Astrocyte of the cerebellum (primary cell): ENCODE results near the gene PAPOLA.
A peak's percentile ranks its signal among the peaks of the same experiment; 100 is the strongest.

ENCODE experiments used
- DNase-seq: peaks from one replicate; pipeline ENCODE4 v3.0.0-alpha.2; 2011; ENCODE audit warnings: low read depth
- H3K4me3 ChIP-seq: 2 replicates; pipeline ENCODE4 v1.5.1; 2011; ENCODE audit warnings: mild to moderate bottlenecking, low read depth, low read length, moderate library complexity
- in situ Hi-C: cut with HindIII; loops from 2 replicates; pipeline ENCODE4 v1.10.0; 2017; ENCODE audit warnings: low sequenced_read_pairs
- TF ChIP-seq, protein P1 (sequence below): IDR thresholded peaks from 2 replicates; pipeline ENCODE4 v1.5.1; 2012; ENCODE audit warnings: low read length, low read depth, moderate library complexity, mild to moderate bottlenecking; ENCODE audit errors: missing control alignments

The PAPOLA gene

DNA sequence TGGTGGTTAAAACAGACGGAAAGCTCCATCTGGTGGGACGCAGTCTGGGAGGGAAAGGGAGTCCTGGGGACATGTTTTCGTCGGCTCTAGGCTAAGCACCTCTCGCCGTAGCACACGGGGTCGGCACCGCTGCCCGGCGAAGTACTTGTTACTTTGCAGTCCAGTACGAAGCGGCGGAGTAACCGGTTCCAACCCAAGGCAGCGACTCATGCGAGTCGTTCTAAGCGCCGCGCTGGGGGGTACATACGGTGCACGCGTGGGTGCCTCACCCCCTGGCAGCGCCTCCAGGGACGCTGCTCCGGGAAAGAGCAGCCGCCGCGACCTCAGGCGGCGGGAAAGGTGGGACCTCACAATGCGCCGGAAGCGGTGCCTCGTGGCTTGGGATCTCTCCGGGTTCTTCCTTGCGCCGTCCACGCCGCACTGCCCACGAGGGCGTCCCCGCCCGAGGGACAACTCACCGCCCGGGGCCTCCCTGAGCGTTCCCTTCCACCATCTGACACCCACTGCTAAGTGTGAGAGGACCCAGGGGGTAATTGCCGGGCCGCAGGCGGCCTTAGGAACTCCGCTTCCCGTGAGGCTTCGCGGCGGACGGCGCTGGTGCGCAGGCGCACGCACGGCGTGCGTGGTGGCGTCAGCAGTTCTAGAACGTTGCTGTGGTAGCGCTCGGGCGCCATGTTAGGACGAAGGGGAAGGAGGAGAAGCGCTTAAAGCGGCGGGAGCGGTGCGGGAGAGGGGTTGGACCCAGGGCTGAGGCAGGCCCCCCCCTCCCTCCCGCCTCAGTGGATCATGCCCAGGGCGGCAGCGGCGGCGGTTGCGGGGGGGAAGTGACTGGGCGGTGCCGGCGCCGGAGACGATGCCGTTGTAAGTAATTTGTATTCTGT lies at the start of gene PAPOLA:
PAPOLA (plus strand) TSS at position 643 of the 881 bp plus-strand sequence; CDS start at position 854, 211 bp downstream.
- H3K4me3 ChIP-seq: peak within 1 kb of the TSS; percentile 94
- TF ChIP-seq, protein P1, sequence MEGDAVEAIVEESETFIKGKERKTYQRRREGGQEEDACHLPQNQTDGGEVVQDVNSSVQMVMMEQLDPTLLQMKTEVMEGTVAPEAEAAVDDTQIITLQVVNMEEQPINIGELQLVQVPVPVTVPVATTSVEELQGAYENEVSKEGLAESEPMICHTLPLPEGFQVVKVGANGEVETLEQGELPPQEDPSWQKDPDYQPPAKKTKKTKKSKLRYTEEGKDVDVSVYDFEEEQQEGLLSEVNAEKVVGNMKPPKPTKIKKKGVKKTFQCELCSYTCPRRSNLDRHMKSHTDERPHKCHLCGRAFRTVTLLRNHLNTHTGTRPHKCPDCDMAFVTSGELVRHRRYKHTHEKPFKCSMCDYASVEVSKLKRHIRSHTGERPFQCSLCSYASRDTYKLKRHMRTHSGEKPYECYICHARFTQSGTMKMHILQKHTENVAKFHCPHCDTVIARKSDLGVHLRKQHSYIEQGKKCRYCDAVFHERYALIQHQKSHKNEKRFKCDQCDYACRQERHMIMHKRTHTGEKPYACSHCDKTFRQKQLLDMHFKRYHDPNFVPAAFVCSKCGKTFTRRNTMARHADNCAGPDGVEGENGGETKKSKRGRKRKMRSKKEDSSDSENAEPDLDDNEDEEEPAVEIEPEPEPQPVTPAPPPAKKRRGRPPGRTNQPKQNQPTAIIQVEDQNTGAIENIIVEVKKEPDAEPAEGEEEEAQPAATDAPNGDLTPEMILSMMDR: no peak
- in situ Hi-C loops: no loop called here
- DNase-seq: peak; percentile 89

DNA sequence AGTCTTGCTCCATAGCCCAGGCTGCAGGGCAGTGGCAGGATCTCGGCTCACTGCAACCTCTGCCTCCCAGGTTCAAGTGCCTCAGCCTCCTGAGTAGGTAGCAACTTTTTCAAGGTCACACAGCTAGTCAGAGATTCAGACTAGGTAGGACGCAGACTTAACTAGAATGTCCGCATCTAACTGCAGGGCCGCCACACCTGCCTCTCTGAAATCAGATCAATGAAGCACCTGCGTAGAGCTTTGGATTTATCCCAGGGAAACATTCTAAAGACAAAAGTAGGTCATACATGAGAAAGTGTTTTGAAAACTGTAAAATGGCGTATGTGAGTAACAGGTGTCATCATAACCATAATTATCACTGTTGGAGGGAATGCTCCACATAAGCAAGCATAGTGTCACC lies 49.5 kb upstream of the PAPOLA start:
- in situ Hi-C loops: no loop called here
- no peak for DNase-seq
- H3K4me3 ChIP-seq: no peak overlapping the region
- TF ChIP-seq, protein P1: no peak

DNA sequence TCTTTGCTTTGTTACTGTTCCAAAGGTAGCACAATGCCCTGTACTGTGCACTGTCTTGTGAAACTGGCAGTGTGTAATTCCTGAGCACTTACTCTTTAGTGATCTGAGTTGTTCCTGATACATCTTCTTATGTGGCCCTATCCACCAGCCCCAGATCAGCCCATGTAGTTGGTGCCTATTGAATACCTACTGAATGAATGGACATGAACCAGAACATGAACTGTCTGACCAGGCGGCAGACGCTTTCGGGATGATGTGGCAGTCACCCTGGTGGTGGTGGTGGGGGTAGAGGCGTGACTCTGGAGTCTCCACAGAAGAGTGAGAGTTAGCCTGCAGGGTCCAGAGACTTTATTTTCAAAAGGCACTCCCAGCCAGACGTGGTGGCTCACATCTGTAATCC lies 46.6 kb upstream of the PAPOLA start:
- no peak for DNase-seq
- in situ Hi-C loops: no loop called here
- TF ChIP-seq, protein P1: no peak
- H3K4me3 ChIP-seq: no peak overlapping the region

DNA sequence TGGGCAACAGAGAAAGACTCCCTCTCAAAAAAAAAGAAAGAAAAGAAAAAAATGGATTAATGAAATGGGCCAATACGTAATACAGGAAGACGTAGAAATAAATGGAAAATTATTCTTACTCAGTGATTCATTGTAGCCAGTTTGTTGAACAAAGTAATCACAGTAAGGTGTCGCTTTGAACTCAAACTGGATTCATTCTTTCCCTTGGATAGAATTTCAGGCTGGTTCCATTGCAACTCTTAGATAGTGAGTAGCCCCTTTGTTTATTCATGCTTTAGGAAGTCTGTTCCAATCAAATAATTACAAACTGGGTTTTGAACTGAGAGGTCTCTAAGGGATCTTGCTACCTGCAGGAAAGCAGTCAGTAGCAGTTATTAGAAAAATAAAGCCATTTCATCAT lies 42.3 kb upstream of the PAPOLA start:
- in situ Hi-C loops: no loop called here

DNA sequence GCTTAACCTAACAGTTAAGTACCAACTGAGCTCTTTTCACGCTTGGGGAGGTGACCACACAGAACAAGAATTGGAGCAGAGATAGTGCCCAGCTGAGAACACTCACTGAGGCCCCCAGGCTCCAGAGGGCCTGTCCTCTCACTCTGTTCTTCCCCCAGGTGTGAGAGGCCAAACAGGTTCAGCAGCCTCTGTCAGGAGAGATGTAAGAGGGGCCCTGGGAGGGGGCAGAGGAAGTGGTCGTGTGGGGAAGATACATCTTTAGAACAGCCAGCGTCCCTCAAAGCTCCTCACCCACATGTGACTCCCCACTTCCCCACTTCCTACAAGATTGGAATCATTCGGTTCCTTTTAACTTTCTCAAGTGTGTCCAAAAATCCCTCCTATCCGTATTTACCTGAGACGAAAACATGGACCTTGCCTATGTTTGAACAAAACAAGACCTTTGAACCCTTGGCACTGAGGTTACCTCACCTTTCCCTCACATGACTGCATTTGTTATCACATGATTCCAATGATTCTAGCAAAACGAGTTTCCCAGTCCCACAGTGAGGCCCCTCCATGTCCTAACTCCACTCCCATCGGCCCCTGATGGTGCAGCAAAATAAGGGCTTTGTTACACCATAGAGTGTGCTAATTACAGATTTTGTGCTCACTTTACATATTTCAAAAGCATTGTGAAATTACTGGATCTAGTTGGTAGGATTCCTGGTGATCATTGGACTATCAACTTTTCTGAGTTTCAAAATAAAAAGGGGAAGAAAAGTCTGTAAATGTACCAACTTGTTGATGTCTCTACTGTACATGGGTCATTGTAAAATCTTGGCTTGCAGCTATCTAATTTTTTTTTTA lies 40.0 kb upstream of the PAPOLA start:
- DNase-seq: no peak
- in situ Hi-C loops: no loop called here
- TF ChIP-seq, protein P1: no peak
- no peak overlapping the region for H3K4me3 ChIP-seq

More for the DNA sequence above, 42.3 kb upstream of the PAPOLA start:
- TF ChIP-seq, protein P1: no peak
- no peak for DNase-seq
- H3K4me3 ChIP-seq: no peak overlapping the region

GRCh38 chr14:96464136-96464535 lies 38.0 kb upstream of the PAPOLA start:
- in situ Hi-C loops: no loop called here
- TF ChIP-seq, protein P1: no peak

More at GRCh38 chr14:96464136-96464535, 38.0 kb upstream of the PAPOLA start:
- no peak overlapping the region for H3K4me3 ChIP-seq
- DNase-seq: no peak
